Cardiac muscle cell (in vitro differentiated cells and primary cell): ENCODE measurements around the gene ADAM12. TPM values are rescaled to one million over a fixed set of nuclear protein-coding genes. Genes with fewer than 3 reads are reported as not detected.

ENCODE experiments used
- DNase-seq, 2 donors: peaks; one replicate each; pipeline versions ENCODE4 v3.0.0 to v3.0.0-alpha.2; 2010 to 2017; ENCODE audit warnings: low read depth in 1 of 2, low spot score in 1 of 2
- H3K27ac ChIP-seq: fragments of 200-600 bp; sonication (generic); 2 replicates; pipeline ENCODE4 v1.5.1; 2016
- H3K27me3 ChIP-seq: fragments of 200-600 bp; sonication (generic); 2 replicates; pipeline ENCODE4 v1.6.0; 2016; ENCODE audit warnings: control low read depth
- H3K36me3 ChIP-seq: fragments of 200-600 bp; sonication (generic); 2 replicates; pipeline ENCODE4 v1.5.1; 2016; ENCODE audit warnings: control low read depth
- H3K4me1 ChIP-seq: fragments of 200-600 bp; sonication (generic); 2 replicates; pipeline ENCODE4 v1.8.1; 2017; ENCODE audit warnings: low read depth, mild to moderate bottlenecking, mixed run types
- H3K4me3 ChIP-seq: fragments of 200-600 bp; sonication (generic); 2 replicates; pipeline ENCODE4 v1.5.1; 2016; ENCODE audit warnings: mild to moderate bottlenecking
- H3K9me3 ChIP-seq: fragments of 200-600 bp; sonication (generic); 2 replicates; pipeline ENCODE4 v1.5.1; 2017; ENCODE audit warnings: low read depth, mild to moderate bottlenecking, control low read depth
- CTCF ChIP-seq: IDR thresholded peaks from 2 replicates; pipeline ENCODE4 v1.5.1; 2012; ENCODE audit warnings: low read depth, mild to moderate bottlenecking, low read length
- polyA plus RNA-seq: library from polyadenylated mRNA; unstranded; fragments of >200 nt; fragmentation: Nextera tagmentation; extraction: Ambion mirVana; gene quantifications from 2 replicates; pipeline ENCODE4 v1.2.1, GENCODE V29; 2016
- total RNA-seq: library from RNA; depleted of rRNA; stranded (reverse); fragments of >200 nt; gene quantifications from 2 replicates; pipeline ENCODE4 v1.2.3, GENCODE V29; 2016

The ADAM12 gene
- total and polyA plus RNA-seq, 2 experiments from 2014 or later, result 0.18 to 1.1 TPM

- no peak for DNase-seq
- no peak for TF ChIP-seq CTCF
- no peak overlapping the region for H3K4me3 ChIP-seq
- H3K27ac ChIP-seq, result no peak overlapping the region
- no peaks in the 10 kb centered on the region for H3K27me3 ChIP-seq
- no peaks in the 10 kb centered on the region for H3K36me3 ChIP-seq
- H3K9me3 ChIP-seq, result no peaks in the 10 kb centered on the region
- no peaks in the 10 kb centered on the region for H3K4me1 ChIP-seq
These were observed 111.1 kb downstream of the ADAM12 start for GRCh38 chr10:126277181-126277580.

GRCh38 chr10:126272526-126272925, 115.8 kb downstream of the ADAM12 start:
- H3K27me3 ChIP-seq, result no peaks in the 10 kb centered on the region
- H3K27ac ChIP-seq, result no peak overlapping the region
- no peak for DNase-seq
- no peaks in the 10 kb centered on the region for H3K36me3 ChIP-seq
- no peaks in the 10 kb centered on the region for H3K9me3 ChIP-seq
- TF ChIP-seq CTCF, result no peak
- no peak overlapping the region for H3K4me3 ChIP-seq
- H3K4me1 ChIP-seq, result no peaks in the 10 kb centered on the region

- TF ChIP-seq CTCF, result no peak
- DNase-seq, result peak in 1 of 2 donors; percentile 80
- no peak overlapping the region for H3K27ac ChIP-seq
These were observed 118.2 kb downstream of the ADAM12 start for GRCh38 chr10:126270111-126270510.

GRCh38 chr10:126268013-126268920, 120.0 kb downstream of the ADAM12 start:
- no peak overlapping the region for H3K4me3 ChIP-seq
- no peaks in the 10 kb centered on the region for H3K4me1 ChIP-seq
- DNase-seq, result peak in 1 of 2 donors; percentile 59
- H3K9me3 ChIP-seq, result no peaks in the 10 kb centered on the region
- no peaks in the 10 kb centered on the region for H3K36me3 ChIP-seq
- no peaks in the 10 kb centered on the region for H3K27me3 ChIP-seq
- TF ChIP-seq CTCF, result no peak
- no peak overlapping the region for H3K27ac ChIP-seq

More at GRCh38 chr10:126270111-126270510, 118.2 kb downstream of the ADAM12 start:
- H3K36me3 ChIP-seq, result no peaks in the 10 kb centered on the region
- no peak overlapping the region for H3K4me3 ChIP-seq
- H3K27me3 ChIP-seq, result no peaks in the 10 kb centered on the region
- H3K4me1 ChIP-seq, result no peaks in the 10 kb centered on the region
- no peaks in the 10 kb centered on the region for H3K9me3 ChIP-seq

- Histone ChIP-seq H3K27ac (no peak overlapping the region), H3K36me3 (no peaks in the 10 kb centered on the region), H3K27me3 (no peaks in the 10 kb centered on the region), H3K9me3 (no peaks in the 10 kb centered on the region), H3K4me3 (no peak overlapping the region), H3K4me1 (no peaks in the 10 kb centered on the region)
- DNase-seq, result peak in 1 of 2 donors; percentile 41
- no peak for TF ChIP-seq CTCF
These were observed 123.9 kb downstream of the ADAM12 start for GRCh38 chr10:126264102-126265018.
